ENCODE data around the gene FGF12.

The FGF12 gene

GRCh38 chr3:192129586-192129985 is 597.8 kb downstream of the FGF12 start:
- DNase-seq (ENCODE audit: low read depth in 2 of 2, low spot score in 1 of 2) = no peak

- DNase-seq (ENCODE audit: low read depth in 2 of 2, low spot score in 1 of 2) = no peak
Measured at GRCh38 chr3:192128922-192129321, 598.4 kb downstream of the FGF12 start.

- no peak for DNase-seq (ENCODE audit: low read depth in 2 of 2, low spot score in 1 of 2)
Measured at GRCh38 chr3:192128060-192128459, 599.3 kb downstream of the FGF12 start.

- no peak for DNase-seq (ENCODE audit: low read depth in 2 of 2, low spot score in 1 of 2)
Measured at GRCh38 chr3:192122832-192123594, 604.3 kb downstream of the FGF12 start.

- DNase-seq (ENCODE audit: low read depth in 2 of 2, low spot score in 1 of 2) = no peak
Measured at GRCh38 chr3:192121923-192122322, 605.4 kb downstream of the FGF12 start.

- DNase-seq (ENCODE audit: low read depth in 2 of 2, low spot score in 1 of 2) = no peak
Measured at GRCh38 chr3:192108820-192109219, 618.5 kb downstream of the FGF12 start.

GRCh38 chr3:192106543-192106942 is 620.8 kb downstream of the FGF12 start:
- DNase-seq (ENCODE audit: low read depth in 2 of 2, low spot score in 1 of 2) = no peak

- DNase-seq (ENCODE audit: low read depth in 2 of 2, low spot score in 1 of 2) = no peak
Measured at GRCh38 chr3:192092388-192093005, 634.8 kb downstream of the FGF12 start.

- DNase-seq (ENCODE audit: low read depth in 2 of 2, low spot score in 1 of 2) = no peak
Measured at GRCh38 chr3:192091831-192092230, 635.5 kb downstream of the FGF12 start.

GRCh38 chr3:192090586-192090985 is 636.8 kb downstream of the FGF12 start:
- no peak for DNase-seq (ENCODE audit: low read depth in 2 of 2, low spot score in 1 of 2)

All from stimulated activated CD8-positive, alpha-beta memory T cell treated with anti-CD3 and anti-CD28 coated beads, Interleukin-4, amount 100 ng/mL, for 1 hour (primary cell).